H1 (cell line): Measurements from ENCODE around the gene GPRIN1. TPM values are rescaled to one million over a fixed set of nuclear protein-coding genes. Genes with fewer than 3 reads are reported as not detected.

Source experiments
- CTCF ChIA-PET: fragments of 300-600 bp; sonication (Branson Sonifier 250); formaldehyde crosslinking; loops from one replicate; lab custom pipeline; 2021; ENCODE audit not compliant: partially characterized antibody; lab: Charles Lee
- POLR2A ChIA-PET: fragments of 300-600 bp; sonication (Branson Sonifier 250); formaldehyde crosslinking; loops from one replicate; lab custom pipeline; 2021; ENCODE audit warnings: inconsistent platforms; ENCODE audit not compliant: partially characterized antibody; lab: Charles Lee
- DNase-seq, 2 experiments: peaks; one replicate each; pipeline versions ENCODE4 v3.0.0 to v3.0.0-alpha.2; 2010 to 2022; ENCODE audit warnings: low spot score in 2 of 2, low read depth in 1 of 2, mixed read lengths in 1 of 2
- FAIRE-seq: peaks from 2 replicates; lab custom pipeline; 2011; peaks lifted over from hg19 to GRCh38; lab: Jason Lieb, UNC
- H2AFZ ChIP-seq: 2 replicates; pipeline ENCODE4 v1.8.1; 2012; ENCODE audit warnings: low read length, inconsistent platforms
- H2AK5ac ChIP-seq: 2 replicates; pipeline ENCODE4 v1.6.1; 2013; ENCODE audit warnings: low read depth, low read length
- H2BK120ac ChIP-seq: replicated peaks from 2 replicates; pipeline ENCODE3; 2013; ENCODE audit warnings: low read depth, low read length, inconsistent platforms
- H2BK12ac ChIP-seq: 2 replicates; pipeline ENCODE4 v1.6.1; 2013; ENCODE audit warnings: low read depth, low read length
- H2BK15ac ChIP-seq: 2 replicates; pipeline ENCODE4 v1.6.1; 2013; ENCODE audit warnings: low read length
- H2BK20ac ChIP-seq: 2 replicates; pipeline ENCODE4 v1.6.1; 2013; ENCODE audit warnings: low read length
- H2BK5ac ChIP-seq: 2 replicates; pipeline ENCODE4 v1.6.1; 2013; ENCODE audit warnings: low read depth, low read length
- H3K14ac ChIP-seq: 2 replicates; pipeline ENCODE4 v1.6.1; 2013; ENCODE audit warnings: inconsistent platforms; ENCODE audit not compliant: insufficient read length
- H3K18ac ChIP-seq: 2 replicates; pipeline ENCODE4 v1.6.1; 2013; ENCODE audit warnings: low read length; ENCODE audit errors: extremely low read depth
- H3K23ac ChIP-seq: 2 replicates; pipeline ENCODE4 v1.6.1; 2013; ENCODE audit warnings: inconsistent platforms; ENCODE audit not compliant: insufficient read length
- H3K23me2 ChIP-seq: 2 replicates; pipeline ENCODE4 v1.6.1; 2013; ENCODE audit warnings: low read depth, low read length
- H3K27ac ChIP-seq: 2 replicates; pipeline ENCODE4 v1.6.1; 2011; ENCODE audit warnings: low read depth, low read length, inconsistent platforms
- H3K27me3 ChIP-seq, 4 experiments: replicated peaks in 1 of 4; 1 replicate in 1 of 4; 2 replicates in 3 of 4; pipeline versions ENCODE4 v1.6.1 to v1.8.1; 2011 to 2013; ENCODE audit warnings: low read length in 3 of 4, mild to moderate bottlenecking in 3 of 4, inconsistent platforms in 2 of 4, mixed read lengths in 2 of 4, moderate library complexity in 1 of 4; ENCODE audit not compliant: control insufficient read depth in 3 of 4, insufficient read depth in 3 of 4; ENCODE audit errors: extremely low read depth in 1 of 4
- H3K36me3 ChIP-seq, 4 experiments: 2 replicates each; pipeline versions ENCODE4 v1.6.1 to v1.8.1; 2011 to 2013; ENCODE audit warnings: mild to moderate bottlenecking in 4 of 4, low read length in 3 of 4, moderate library complexity in 2 of 4, control low read depth in 1 of 4, inconsistent platforms in 1 of 4; ENCODE audit not compliant: insufficient read depth in 4 of 4, control insufficient read depth in 2 of 4
- H3K4ac ChIP-seq: replicated peaks from 2 replicates; pipeline ENCODE3; 2013; ENCODE audit warnings: low read length, low read depth, mixed read lengths, inconsistent platforms; ENCODE audit not compliant: insufficient read length
- H3K4me1 ChIP-seq, 4 experiments: replicated peaks in 1 of 4; 1 replicate in 1 of 4; 2 replicates in 3 of 4; pipeline versions ENCODE4 v1.6.1 to v1.8.1; 2011 to 2013; ENCODE audit warnings: low read length in 3 of 4, inconsistent platforms in 2 of 4, mixed read lengths in 1 of 4; ENCODE audit not compliant: insufficient read depth in 4 of 4, control insufficient read depth in 3 of 4
- H3K4me2 ChIP-seq, 2 experiments: 2 replicates each; pipeline versions ENCODE4 v1.6.1 to v1.8.1; 2011 to 2013; ENCODE audit warnings: low read depth in 2 of 2, low read length in 2 of 2, control low read depth in 1 of 2, inconsistent platforms in 1 of 2, mild to moderate bottlenecking in 1 of 2; ENCODE audit not compliant: insufficient read depth in 1 of 2
- H3K4me3 ChIP-seq, 4 experiments: fragments of 200-600, 300-600 bp in 1 of 4; sonication (generic), shearing (Covaris generic), sonication (Bioruptor Twin) in 1 of 4; 2 replicates each; pipeline versions ENCODE4 v1.5.1 to v1.8.1; 2011 to 2016; ENCODE audit warnings: low read length in 4 of 4, low read depth in 3 of 4, control low read depth in 2 of 4, inconsistent platforms in 2 of 4, mild to moderate bottlenecking in 2 of 4, mixed read lengths in 1 of 4, moderate library complexity in 1 of 4; ENCODE audit not compliant: insufficient read depth in 2 of 4; ENCODE audit errors: extremely low read depth in 1 of 4
- H3K56ac ChIP-seq: replicated peaks from 2 replicates; pipeline ENCODE3; 2013; ENCODE audit warnings: low read depth, mild to moderate bottlenecking, mixed read lengths, low read length, inconsistent platforms; ENCODE audit not compliant: insufficient read length
- H3K79me1 ChIP-seq: 2 replicates; pipeline ENCODE4 v1.6.1; 2013; ENCODE audit warnings: low read depth, low read length, control low read depth
- H3K79me2 ChIP-seq, 2 experiments: 2 replicates each; pipeline versions ENCODE4 v1.6.1 to v1.8.1; 2012 to 2013; ENCODE audit warnings: low read length in 2 of 2, mild to moderate bottlenecking in 2 of 2, inconsistent platforms in 1 of 2; ENCODE audit not compliant: insufficient read depth in 2 of 2, control insufficient read depth in 1 of 2
- H3K9ac ChIP-seq, 4 experiments: replicated peaks in 1 of 4; 1 replicate in 1 of 4; 2 replicates in 3 of 4; pipeline versions ENCODE4 v1.6.1 to v1.8.1; 2011 to 2013; ENCODE audit warnings: low read depth in 3 of 4, low read length in 3 of 4, control low read depth in 2 of 4, mild to moderate bottlenecking in 2 of 4, moderate library complexity in 2 of 4, inconsistent platforms in 1 of 4; ENCODE audit errors: extremely low read depth in 1 of 4
- H3K9me3 ChIP-seq, 2 experiments: 2 replicates each; pipeline versions ENCODE4 v1.6.1 to v1.8.1; 2012 to 2013; ENCODE audit warnings: mild to moderate bottlenecking in 2 of 2, moderate library complexity in 2 of 2, control low read depth in 1 of 2, inconsistent platforms in 1 of 2, low read depth in 1 of 2, low read length in 1 of 2, mixed read lengths in 1 of 2; ENCODE audit not compliant: insufficient read depth in 2 of 2
- H4K20me1 ChIP-seq, 2 experiments: replicated peaks in 1 of 2; 2 replicates each; pipeline versions ENCODE3 to v1.8.1; 2011 to 2013; ENCODE audit warnings: inconsistent platforms in 2 of 2, low read length in 2 of 2, mild to moderate bottlenecking in 1 of 2; ENCODE audit not compliant: insufficient read depth in 2 of 2, control insufficient read depth in 1 of 2
- H4K5ac ChIP-seq: 2 replicates; pipeline ENCODE4 v1.6.1; 2013; ENCODE audit warnings: low read length, low read depth, mixed read lengths, inconsistent platforms; ENCODE audit not compliant: insufficient read length
- H4K8ac ChIP-seq: 2 replicates; pipeline ENCODE4 v1.8.0; 2013; ENCODE audit warnings: mild to moderate bottlenecking, moderate library complexity, low read length, inconsistent platforms; ENCODE audit not compliant: insufficient read depth; ENCODE audit errors: extremely low read depth
- H4K91ac ChIP-seq: replicated peaks from 2 replicates; pipeline ENCODE3; 2013; ENCODE audit warnings: low read length, mixed read lengths, inconsistent platforms; ENCODE audit not compliant: insufficient read length
- BACH1 ChIP-seq: IDR thresholded peaks from 2 replicates; pipeline ENCODE4 v1.6.1; 2012; ENCODE audit warnings: low read length, improper control_type of control experiment
- CHD1 ChIP-seq: IDR thresholded peaks from 2 replicates; pipeline ENCODE4 v1.6.1; 2012; ENCODE audit warnings: low read depth, low read length, improper control_type of control experiment
- KDM4A ChIP-seq: IDR thresholded peaks from one replicate; pipeline ENCODE4 v1.7.1; 2012; ENCODE audit warnings: low read depth, mild to moderate bottlenecking, moderate library complexity, low read length, inconsistent platforms; ENCODE audit not compliant: severe bottlenecking
- KDM5A ChIP-seq: fragments of 200-600 bp; IDR thresholded peaks from 2 replicates; pipeline ENCODE4 v1.7.1; 2012; ENCODE audit warnings: mild to moderate bottlenecking, low read length, inconsistent platforms, mixed read lengths
- SIRT6 ChIP-seq: IDR thresholded peaks from one replicate; pipeline ENCODE4 v1.7.1; 2012; ENCODE audit warnings: low read length, inconsistent platforms
- SIX5 ChIP-seq: IDR thresholded peaks from 2 replicates; pipeline ENCODE4 v1.6.1; 2011; ENCODE audit warnings: mild to moderate bottlenecking, low read depth, low read length
- SP1 ChIP-seq: IDR thresholded peaks from 2 replicates; pipeline ENCODE4 v1.6.1; 2011; ENCODE audit warnings: low read depth, low read length
- SP4 ChIP-seq: IDR thresholded peaks from 2 replicates; pipeline ENCODE4 v1.6.1; 2012; ENCODE audit warnings: low read length, inconsistent platforms
- SUZ12 ChIP-seq: fragments of 200-600 bp; sonication (generic); IDR thresholded peaks from 2 replicates; pipeline ENCODE4 v1.6.1; 2012; ENCODE audit warnings: mild to moderate bottlenecking, inconsistent platforms, low read length, moderate library complexity, mixed read lengths
- ZNF274 ChIP-seq: IDR thresholded peaks from 2 replicates; pipeline ENCODE4 v1.7.0; 2012; ENCODE audit warnings: low read length, borderline replicate concordance; ENCODE audit errors: extremely low read depth
- WGBS, 2 experiments: shearing (Covaris generic) in 1 of 2; methylation state at CpG; one replicate each; pipeline versions ENCODE4 v1.1.6 to v1.1.7; 2013 to 2015; ENCODE audit warnings: low lambda C conversion rate in 2 of 2, mixed read lengths in 2 of 2, inconsistent platforms in 1 of 2, low coverage in 1 of 2, missing lambda C conversion rate in 1 of 2; ENCODE audit not compliant: insufficient replicate concordance in 2 of 2, insufficient coverage in 1 of 2, insufficient read length in 1 of 2; ENCODE audit errors: extremely low coverage in 1 of 2, missing lambda C conversion rate in 1 of 2; 5-methylcytosine and 5-hydroxymethylcytosine counted together
- polyA plus RNA-seq, 7 experiments: library from polyadenylated mRNA; depleted of rRNA in 3 of 7; stranded (reverse) in 5 of 7; unstranded in 2 of 7; fragments of >200 nt in 5 of 7; fragments of 200-250 nt in 2 of 7; gene quantifications; 1 replicate in 5 of 7; 2 replicates in 1 of 7; 4 replicates in 1 of 7; pipeline versions ENCODE4 v1.2.1 to v1.2.3, GENCODE V29; 2011 to 2013; ENCODE audit warnings: missing spikeins in 2 of 7, mixed read lengths in 2 of 7
- total RNA-seq: library from RNA; stranded (reverse); fragmentation: NEBNext Ultra II Directional; extraction: Animal tissue kit (Norgen Biotek cat#: 25700); gene quantifications from 2 replicates; pipeline ENCODE4 v1.2.1, GENCODE V29; 2021
- TF ChIP-seq, protein P1 (sequence below): IDR thresholded peaks from 2 replicates; pipeline ENCODE4 v1.6.1; 2011; ENCODE audit warnings: low read depth, mild to moderate bottlenecking, low read length; ENCODE audit not compliant: insufficient read depth

The GPRIN1 gene
- total and polyA plus RNA-seq, 2 of the 8 experiments (the other 6 are each of a cell fraction or from before 2014, with no cell fraction given): 3.3 to 12.0 TPM

DNA sequence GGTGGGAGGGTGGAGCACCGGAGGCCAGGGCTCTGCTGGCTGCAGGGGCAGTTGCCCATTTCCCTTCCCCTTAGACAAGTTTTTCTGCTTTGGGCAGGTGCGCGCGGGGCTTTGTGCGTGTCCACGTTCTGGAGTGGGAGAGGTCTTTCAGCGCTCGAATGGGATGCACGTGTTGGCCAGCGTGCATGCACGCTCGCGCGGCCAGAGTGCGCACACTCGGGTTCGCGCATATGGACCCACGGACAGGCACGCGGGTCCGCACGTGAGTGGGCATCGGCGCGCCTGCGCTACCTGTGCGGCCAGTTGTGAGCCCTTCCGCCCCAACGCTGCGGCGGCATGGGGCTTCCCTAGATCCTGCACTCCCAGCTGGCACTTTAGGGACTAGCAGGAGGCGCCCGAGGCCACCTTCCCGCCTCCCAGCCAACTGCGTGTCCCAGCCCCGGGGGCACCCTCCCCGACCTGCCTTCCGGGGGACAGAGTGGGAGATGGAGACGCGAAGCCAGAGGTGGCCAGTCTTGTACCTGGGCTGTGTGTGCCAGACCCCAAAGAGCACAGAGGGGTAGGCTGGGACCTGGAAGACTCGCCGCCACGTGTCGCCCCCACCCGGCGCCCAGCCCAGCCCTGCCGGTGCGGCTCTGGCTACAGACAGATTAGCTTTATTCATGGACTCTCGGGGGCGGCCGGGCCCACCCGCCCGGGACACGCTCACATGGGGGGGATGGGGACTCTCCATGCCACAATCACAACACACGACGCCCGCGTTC lies 9.8 kb upstream of the GPRIN1 start:
- H4K20me1 ChIP-seq: peaks cover 2 to 5% of the 10 kb centered on the region in 2 experiments
- H3K56ac ChIP-seq: no peak overlapping the region
- no peak overlapping the region for H3K14ac ChIP-seq
- H2BK12ac ChIP-seq: peak overlapping the region; percentile 90; the same call in 1 of the 2 replicates
- H2AK5ac ChIP-seq: no peak overlapping the region; the same call in 1 of the 2 replicates
- H3K27ac ChIP-seq: no peak overlapping the region
- H3K4ac ChIP-seq: no peak overlapping the region
- no peaks in the 10 kb centered on the region for H3K36me3 ChIP-seq
- peak overlapping the region; percentile 28; the same call in 1 of the 2 replicates for H4K8ac ChIP-seq
- no peak overlapping the region for H3K9ac ChIP-seq
- H3K4me1 ChIP-seq: peaks cover 0 to 13% (median 7%) of the 10 kb centered on the region in 4 experiments; a peak in 6 of 7 replicates
- H3K4me3 ChIP-seq: peak overlapping the region in 3 of 4 experiments; percentile 6 to 54 (median 11); a peak in 4 of 8 replicates
- H3K9me3 ChIP-seq: peaks cover 0 to 6% of the 10 kb centered on the region in 2 experiments; a peak in 1 of 4 replicates
- no peaks in the 10 kb centered on the region for H3K79me2 ChIP-seq
- H2BK5ac ChIP-seq: no peak overlapping the region
- H2BK20ac ChIP-seq: peak overlapping the region; percentile 48; the same call in 1 of the 2 replicates
- DNase-seq: peak in 1 of 2 experiments; percentile 71
- 25% methylated on average over 54 of the region's 59 CpGs; no CpG with 5 or more reads in 1 of the 2 experiments for WGBS, 2 experiments
- no peak overlapping the region for H2AFZ ChIP-seq
- H3K79me1 ChIP-seq: no peaks in the 10 kb centered on the region
- H4K5ac ChIP-seq: peak overlapping the region; percentile 57
- POLR2A ChIA-PET: interaction anchor here (0.9 to 2.8 kb wide), 4 partner anchors 10 to 84 kb away, joined by 3 to 19 read pairs (median 4); partner anchors contain the start of genes EIF4E1B, RNF44, SNCB and TSPAN17
- CTCF ChIA-PET: interaction anchor here (0.7 to 1.0 kb wide), 3 partner anchors 10 to 41 kb away, joined by 3 to 5 read pairs (median 3); no protein-coding TSS in a partner anchor
- H3K23ac ChIP-seq: no peak overlapping the region
- peak overlapping the region; percentile 27 for H4K91ac ChIP-seq
- peaks cover 9 to 47% (median 26%) of the 10 kb centered on the region in 4 experiments; a peak in 6 of 7 replicates for H3K27me3 ChIP-seq
- H3K18ac ChIP-seq: peak overlapping the region; percentile 95
- H2BK120ac ChIP-seq: peak overlapping the region; percentile 33
- peak overlapping the region; percentile 63 to 72 for H3K4me2 ChIP-seq
- H3K23me2 ChIP-seq: peaks cover 3% of the 10 kb centered on the region; the same call in 1 of the 2 replicates
- H2BK15ac ChIP-seq: peak overlapping the region; percentile 100; the same call in 1 of the 2 replicates
- no peak for FAIRE-seq
- no peak for TF ChIP-seq KDM5A
- no peak for TF ChIP-seq SP1
- peak; percentile 89 for TF ChIP-seq BACH1
- TF ChIP-seq SIX5: no peak
- peak; percentile 77 for TF ChIP-seq KDM4A
- TF ChIP-seq ZNF274: no peak
- TF ChIP-seq SUZ12: peak; percentile 73; the same call in 1 of the 2 replicates
- no peak for TF ChIP-seq CHD1
- no peak for TF ChIP-seq SIRT6
- no peak for TF ChIP-seq SP4
- TF ChIP-seq, protein P1, sequence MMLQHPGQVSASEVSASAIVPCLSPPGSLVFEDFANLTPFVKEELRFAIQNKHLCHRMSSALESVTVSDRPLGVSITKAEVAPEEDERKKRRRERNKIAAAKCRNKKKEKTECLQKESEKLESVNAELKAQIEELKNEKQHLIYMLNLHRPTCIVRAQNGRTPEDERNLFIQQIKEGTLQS: no peak
